ENCODE data around the gene PASK.
"Not testable (repeated sequence)": the region's sequence is repeated elsewhere in the genome, so short reads cannot be mapped to it uniquely, and the experiment has no call there.

Gene PASK

DNA sequence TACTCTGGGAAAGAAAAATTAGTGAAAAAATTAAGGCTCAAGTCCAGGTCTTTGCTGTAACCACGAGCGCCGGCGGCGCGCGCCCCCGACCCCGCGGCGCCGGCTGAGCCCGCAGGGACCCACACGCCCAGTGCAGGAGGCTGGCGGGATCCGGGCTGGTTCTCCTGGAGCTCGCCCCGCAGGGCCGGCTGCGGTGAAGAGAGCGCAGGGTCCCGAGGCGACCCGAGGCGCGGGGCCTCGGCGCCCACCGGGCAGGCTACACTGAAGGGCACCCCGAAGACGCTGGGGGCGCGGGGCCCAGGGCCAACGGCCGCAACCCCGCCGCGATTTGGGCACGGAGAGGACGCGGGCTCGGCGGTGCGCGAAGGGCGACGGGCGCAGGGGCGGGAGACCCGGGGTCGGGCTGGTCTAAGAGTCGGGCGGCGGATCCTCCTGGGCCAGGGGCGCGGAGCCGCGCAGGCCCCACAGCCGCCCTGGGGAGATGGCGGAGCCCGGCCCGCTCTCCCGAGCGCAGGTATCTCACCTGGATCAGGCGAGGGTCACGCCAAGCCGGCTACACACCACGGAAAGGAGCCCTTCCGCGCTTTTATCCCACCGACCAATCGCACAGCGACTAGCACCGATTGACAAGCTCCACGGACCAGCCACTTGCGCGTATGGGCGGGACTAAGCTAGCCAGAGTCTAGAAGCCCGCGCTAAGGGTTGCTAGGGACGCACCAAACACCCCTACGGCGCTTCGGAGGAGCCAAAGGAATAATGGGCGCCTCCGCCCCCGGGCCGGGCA, at the start of gene PASK:
Gene PASK, minus strand, starts transcription at position 582 of the 784 bp plus-strand sequence. CDS start 6,440 bp downstream, outside the sequence.
- no peaks in the 10 kb centered on the region for H3K9me3 ChIP-seq (ENCODE audit: control insufficient read depth, insufficient read depth, low read depth, low read length)
- H3K27ac ChIP-seq (ENCODE audit: low read depth, low read length) = peak within 1 kb of the TSS; percentile 43; the same call in 1 of the 2 replicates
- H3K4me3 ChIP-seq (ENCODE audit: low read depth, low read length) = peak within 1 kb of the TSS; percentile 75
- peaks cover 2% of the 10 kb centered on the region; the same call in 1 of the 2 replicates for H3K27me3 ChIP-seq (ENCODE audit: control insufficient read depth, insufficient read depth, low read length)
- no peaks in the 10 kb centered on the region; the same call in 1 of the 2 replicates for H3K36me3 ChIP-seq (ENCODE audit: control insufficient read depth, insufficient read depth, low read length)
- peaks cover 17% of the 10 kb centered on the region for H3K4me1 ChIP-seq (ENCODE audit: control insufficient read depth, insufficient read depth, low read length)
- peak within 1 kb of the TSS; percentile 67 for H3K9ac ChIP-seq (ENCODE audit: low read length)

DNA sequence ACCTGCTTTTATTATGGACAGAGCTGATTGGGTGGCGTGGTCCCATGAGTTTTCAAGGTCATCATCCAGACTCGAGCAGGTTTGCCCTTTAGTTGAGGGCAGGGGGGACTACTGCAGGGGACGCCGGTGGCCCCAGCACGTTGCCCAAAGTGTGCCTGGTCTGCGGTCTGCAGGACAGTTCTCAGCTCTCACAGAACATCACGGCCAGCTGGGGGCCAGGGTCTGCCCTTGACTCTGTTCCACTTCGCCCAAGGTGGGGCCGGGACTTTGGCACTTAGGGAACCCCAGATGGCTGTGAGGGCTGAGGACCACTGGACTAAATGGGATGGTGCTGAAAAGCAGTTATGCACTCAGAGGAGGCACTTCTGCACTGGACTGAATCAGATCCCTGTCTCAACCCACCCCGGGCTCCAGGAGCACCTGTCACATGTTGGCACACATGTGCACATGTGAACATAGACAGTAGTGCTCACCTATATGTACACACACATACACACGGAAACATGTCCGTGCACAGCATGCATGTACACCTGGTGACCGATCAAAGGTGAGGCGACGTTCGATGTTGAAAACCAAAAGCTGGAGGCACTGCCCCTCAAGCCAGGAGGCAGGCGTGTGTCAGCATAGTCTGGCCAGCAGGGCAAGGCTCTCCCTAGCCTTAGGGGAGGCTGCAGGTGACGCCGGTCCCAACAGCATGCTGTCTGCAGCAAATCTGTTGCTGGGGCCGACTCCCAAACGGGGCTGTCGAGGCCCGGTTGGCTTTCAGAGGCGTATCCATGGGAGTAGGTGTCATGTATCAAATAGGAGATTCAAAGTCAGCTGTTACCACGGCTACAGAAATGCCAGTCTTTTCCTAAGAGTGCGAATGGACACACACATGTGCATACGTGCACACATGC, 49.4 kb upstream of the PASK start:
- Histone ChIP-seq H3K4me3 (ENCODE audit: low read depth, low read length) (no peak overlapping the region), H3K9ac (ENCODE audit: low read length) (no peak overlapping the region), H3K27ac (ENCODE audit: low read depth, low read length) (no peak overlapping the region), H3K27me3 (ENCODE audit: control insufficient read depth, insufficient read depth, low read length) (no peaks in the 10 kb centered on the region), H3K9me3 (ENCODE audit: control insufficient read depth, insufficient read depth, low read depth, low read length) (no peaks in the 10 kb centered on the region), H3K36me3 (ENCODE audit: control insufficient read depth, insufficient read depth, low read length) (no peaks in the 10 kb centered on the region), H3K4me1 (ENCODE audit: control insufficient read depth, insufficient read depth, low read length) (no peaks in the 10 kb centered on the region)

DNA sequence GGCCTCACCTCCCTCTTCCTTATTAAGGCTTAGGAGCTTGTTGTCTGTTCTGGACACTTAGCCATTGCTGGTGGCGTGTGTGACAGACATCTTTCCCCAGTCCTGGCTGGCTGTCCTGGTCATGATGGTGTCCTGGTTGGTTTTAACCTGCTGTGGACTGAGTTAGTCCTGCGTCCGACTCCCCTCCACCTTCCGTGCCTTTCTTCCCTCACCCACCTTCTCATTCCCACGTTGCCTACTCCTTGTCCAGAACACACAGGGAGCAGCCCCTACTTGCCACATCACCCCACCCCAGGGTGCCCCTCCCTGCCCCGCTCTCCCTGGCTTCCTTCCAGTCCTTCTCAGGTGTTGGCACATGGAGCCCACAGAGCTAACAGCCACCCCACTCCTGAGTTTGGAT, 48.7 kb upstream of the PASK start:
- H3K27me3 ChIP-seq (ENCODE audit: control insufficient read depth, insufficient read depth, low read length) = no peaks in the 10 kb centered on the region
- H3K4me1 ChIP-seq (ENCODE audit: control insufficient read depth, insufficient read depth, low read length) = no peaks in the 10 kb centered on the region
- no peaks in the 10 kb centered on the region for H3K36me3 ChIP-seq (ENCODE audit: control insufficient read depth, insufficient read depth, low read length)
- no peak overlapping the region for H3K9ac ChIP-seq (ENCODE audit: low read length)
- H3K4me3 ChIP-seq (ENCODE audit: low read depth, low read length) = no peak overlapping the region
- no peak overlapping the region for H3K27ac ChIP-seq (ENCODE audit: low read depth, low read length)
- no peaks in the 10 kb centered on the region for H3K9me3 ChIP-seq (ENCODE audit: control insufficient read depth, insufficient read depth, low read depth, low read length)

DNA sequence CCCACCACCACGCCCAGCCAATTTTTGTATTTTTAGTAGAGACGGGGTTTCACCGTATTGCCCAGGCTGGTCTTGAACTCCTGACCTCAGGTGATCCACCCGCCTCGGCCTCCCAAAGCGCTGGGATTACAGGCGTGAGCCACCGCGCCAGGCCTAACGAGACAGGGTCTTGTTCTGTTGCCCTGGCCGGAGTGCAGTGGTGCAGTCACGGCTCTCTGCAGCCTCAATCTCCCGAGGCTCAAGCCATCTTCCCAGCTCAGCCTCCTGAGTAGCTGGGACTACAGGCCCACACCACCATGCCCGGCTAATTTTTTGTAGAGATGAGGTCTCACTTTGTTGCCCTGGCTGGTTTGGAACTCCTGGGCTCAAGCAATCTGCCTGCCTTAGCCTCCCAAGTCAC, 48.0 kb upstream of the PASK start:
- not testable (repeated sequence) for H3K36me3 ChIP-seq (ENCODE audit: control insufficient read depth, insufficient read depth, low read length); H3K9ac ChIP-seq (ENCODE audit: low read length); H3K4me3 ChIP-seq (ENCODE audit: low read depth, low read length); H3K27ac ChIP-seq (ENCODE audit: low read depth, low read length); H3K9me3 ChIP-seq (ENCODE audit: control insufficient read depth, insufficient read depth, low read depth, low read length); H3K27me3 ChIP-seq (ENCODE audit: control insufficient read depth, insufficient read depth, low read length); H3K4me1 ChIP-seq (ENCODE audit: control insufficient read depth, insufficient read depth, low read length)

DNA sequence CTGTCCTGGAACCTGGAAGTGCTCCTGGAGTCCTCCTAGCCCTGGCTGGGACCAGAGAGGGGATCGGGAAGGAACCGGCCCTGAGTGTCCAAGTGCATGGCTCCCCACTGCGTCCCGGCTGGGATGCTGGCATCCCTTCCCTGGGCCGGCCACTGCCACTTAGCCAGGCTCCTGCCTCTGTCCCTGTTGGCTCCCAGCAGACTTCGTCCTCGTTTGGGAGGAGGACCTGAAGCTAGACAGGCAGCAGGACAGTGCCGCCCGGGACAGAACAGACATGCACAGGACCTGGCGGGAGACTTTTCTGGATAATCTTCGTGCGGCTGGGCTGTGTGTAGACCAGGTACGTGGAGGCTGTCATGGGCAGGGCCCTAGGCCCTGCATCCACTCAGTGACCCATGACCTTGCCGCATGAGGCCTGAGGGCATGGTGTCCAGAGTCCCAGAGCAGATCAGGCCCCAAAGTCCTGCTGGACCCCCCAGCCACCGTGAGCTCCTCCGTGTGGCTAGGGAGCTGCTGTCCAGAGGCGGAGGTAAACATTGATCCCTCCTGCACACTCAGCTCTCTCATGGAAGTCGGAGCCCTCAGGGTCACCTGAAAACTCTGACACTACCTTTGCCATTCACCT, 46.3 kb upstream of the PASK start:
- H3K4me1 ChIP-seq (ENCODE audit: control insufficient read depth, insufficient read depth, low read length) = no peaks in the 10 kb centered on the region
- H3K27me3 ChIP-seq (ENCODE audit: control insufficient read depth, insufficient read depth, low read length) = no peaks in the 10 kb centered on the region
- H3K9me3 ChIP-seq (ENCODE audit: control insufficient read depth, insufficient read depth, low read depth, low read length) = no peaks in the 10 kb centered on the region
- no peak overlapping the region for H3K4me3 ChIP-seq (ENCODE audit: low read depth, low read length)
- H3K36me3 ChIP-seq (ENCODE audit: control insufficient read depth, insufficient read depth, low read length) = no peaks in the 10 kb centered on the region
- no peak overlapping the region for H3K9ac ChIP-seq (ENCODE audit: low read length)
- no peak overlapping the region for H3K27ac ChIP-seq (ENCODE audit: low read depth, low read length)

DNA sequence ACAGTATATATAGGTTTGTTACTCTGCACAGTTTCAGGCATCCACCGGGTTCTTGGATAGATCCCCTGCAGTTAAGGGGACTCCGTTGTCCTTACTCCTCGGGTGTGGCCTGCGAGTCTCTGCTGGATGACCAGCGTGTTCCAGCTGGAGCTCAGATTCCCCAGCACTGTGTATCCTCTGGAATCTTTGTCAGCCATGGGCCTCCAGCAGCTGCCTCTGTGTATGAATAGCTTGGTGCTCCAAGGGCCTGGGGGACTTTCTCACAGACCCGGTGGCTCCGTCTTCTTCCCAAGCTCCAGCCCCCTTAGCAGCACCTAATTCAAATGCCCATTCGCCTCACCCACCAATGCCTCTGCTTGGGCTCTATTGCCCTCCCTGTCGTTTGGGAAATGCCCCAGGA, 45.5 kb upstream of the PASK start:
- Histone ChIP-seq H3K27me3 (ENCODE audit: control insufficient read depth, insufficient read depth, low read length) (no peaks in the 10 kb centered on the region), H3K9ac (ENCODE audit: low read length) (no peak overlapping the region), H3K4me3 (ENCODE audit: low read depth, low read length) (no peak overlapping the region), H3K4me1 (ENCODE audit: control insufficient read depth, insufficient read depth, low read length) (no peaks in the 10 kb centered on the region), H3K9me3 (ENCODE audit: control insufficient read depth, insufficient read depth, low read depth, low read length) (no peaks in the 10 kb centered on the region), H3K36me3 (ENCODE audit: control insufficient read depth, insufficient read depth, low read length) (no peaks in the 10 kb centered on the region), H3K27ac (ENCODE audit: low read depth, low read length) (no peak overlapping the region)

DNA sequence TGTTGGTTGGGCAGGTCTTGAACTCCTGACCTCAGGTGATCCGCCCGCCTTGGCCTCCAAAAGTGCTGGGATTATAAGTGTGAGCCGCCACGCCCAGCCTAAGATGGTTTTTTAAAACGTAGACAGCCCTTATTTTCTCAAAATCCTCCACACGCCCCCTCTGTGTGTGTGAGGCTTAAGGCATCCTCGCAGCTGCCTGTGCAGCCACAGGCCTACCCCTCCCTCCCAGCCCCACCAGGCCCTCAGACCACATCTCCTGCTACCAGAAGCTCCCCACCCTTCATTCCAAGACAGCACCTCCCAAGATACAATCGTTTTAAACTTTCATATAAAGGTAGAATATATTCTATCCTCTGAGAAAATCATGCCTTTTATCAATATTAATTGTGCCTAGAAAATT, 44.0 kb upstream of the PASK start:
- no peaks in the 10 kb centered on the region for H3K9me3 ChIP-seq (ENCODE audit: control insufficient read depth, insufficient read depth, low read depth, low read length)
- H3K4me1 ChIP-seq (ENCODE audit: control insufficient read depth, insufficient read depth, low read length) = peaks cover 4% of the 10 kb centered on the region; the same call in 1 of the 2 replicates
- H3K4me3 ChIP-seq (ENCODE audit: low read depth, low read length) = no peak overlapping the region
- H3K9ac ChIP-seq (ENCODE audit: low read length) = no peak overlapping the region
- H3K27me3 ChIP-seq (ENCODE audit: control insufficient read depth, insufficient read depth, low read length) = no peaks in the 10 kb centered on the region
- no peak overlapping the region for H3K27ac ChIP-seq (ENCODE audit: low read depth, low read length)
- no peaks in the 10 kb centered on the region for H3K36me3 ChIP-seq (ENCODE audit: control insufficient read depth, insufficient read depth, low read length)

DNA sequence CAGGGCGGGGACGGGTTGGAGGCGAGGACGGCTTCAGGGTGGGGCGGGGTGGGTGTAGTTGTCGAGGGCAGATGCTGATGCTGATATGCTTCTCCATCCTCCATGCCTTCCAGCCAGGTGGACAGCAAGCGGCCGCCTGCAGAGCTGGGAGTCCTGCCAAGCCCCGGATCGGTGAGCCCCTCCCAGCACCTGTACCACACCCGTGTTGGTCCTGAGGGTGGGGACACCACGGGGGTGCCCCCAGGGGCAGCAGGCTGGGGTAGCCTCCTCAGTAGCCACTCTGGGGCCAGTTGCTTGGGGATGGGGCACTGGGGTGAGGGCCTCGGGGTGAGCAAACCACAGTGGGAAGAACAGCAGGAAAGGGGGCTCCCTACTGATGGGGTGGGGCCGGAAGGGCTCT, 41.8 kb upstream of the PASK start:
- H3K27ac ChIP-seq (ENCODE audit: low read depth, low read length) = no peak overlapping the region
- no peaks in the 10 kb centered on the region for H3K9me3 ChIP-seq (ENCODE audit: control insufficient read depth, insufficient read depth, low read depth, low read length)
- no peaks in the 10 kb centered on the region for H3K36me3 ChIP-seq (ENCODE audit: control insufficient read depth, insufficient read depth, low read length)
- H3K4me3 ChIP-seq (ENCODE audit: low read depth, low read length) = no peak overlapping the region
- no peaks in the 10 kb centered on the region for H3K27me3 ChIP-seq (ENCODE audit: control insufficient read depth, insufficient read depth, low read length)
- H3K9ac ChIP-seq (ENCODE audit: low read length) = no peak overlapping the region
- H3K4me1 ChIP-seq (ENCODE audit: control insufficient read depth, insufficient read depth, low read length) = peaks cover 15% of the 10 kb centered on the region; the same call in 1 of the 2 replicates

DNA sequence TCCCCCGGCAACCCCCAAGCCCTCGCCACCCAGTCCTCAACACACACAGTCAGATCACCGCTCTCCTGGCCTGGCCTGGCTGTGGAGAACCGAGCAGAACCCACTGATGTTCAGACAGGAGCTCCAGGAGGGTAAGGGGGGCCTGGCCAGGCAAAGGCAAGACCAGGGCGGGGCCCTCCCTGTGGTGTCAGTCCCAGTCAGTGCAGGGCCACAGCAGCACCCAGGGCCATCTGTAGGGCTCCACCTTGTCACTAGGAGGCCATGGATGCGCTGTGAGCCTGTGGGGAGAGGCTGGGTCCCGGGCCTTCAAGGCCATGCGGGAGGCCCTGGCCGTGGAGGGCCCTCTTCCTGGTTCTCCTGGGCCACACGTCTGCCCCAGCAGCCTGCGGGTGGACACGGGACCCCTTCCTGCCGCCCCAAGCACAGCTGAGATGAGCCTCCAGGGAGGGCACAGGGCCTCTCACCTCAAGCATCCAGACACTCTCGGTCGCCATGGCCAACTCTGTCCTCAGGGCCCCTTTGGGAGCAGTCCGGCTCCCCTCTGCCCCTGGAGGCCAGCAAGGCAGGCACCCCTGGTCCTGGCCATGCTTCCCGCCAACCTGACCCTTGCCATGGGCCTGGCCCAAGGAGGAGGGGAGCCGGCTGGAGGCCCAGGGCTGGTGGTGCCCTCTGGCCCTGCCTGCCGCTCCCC, 41.2 kb upstream of the PASK start:
- Histone ChIP-seq H3K4me3 (ENCODE audit: low read depth, low read length) (no peak overlapping the region), H3K36me3 (ENCODE audit: control insufficient read depth, insufficient read depth, low read length) (no peaks in the 10 kb centered on the region), H3K9ac (ENCODE audit: low read length) (no peak overlapping the region), H3K27ac (ENCODE audit: low read depth, low read length) (no peak overlapping the region), H3K4me1 (ENCODE audit: control insufficient read depth, insufficient read depth, low read length) (peaks cover 15% of the 10 kb centered on the region; the same call in 1 of the 2 replicates), H3K27me3 (ENCODE audit: control insufficient read depth, insufficient read depth, low read length) (no peaks in the 10 kb centered on the region), H3K9me3 (ENCODE audit: control insufficient read depth, insufficient read depth, low read depth, low read length) (no peaks in the 10 kb centered on the region)

DNA sequence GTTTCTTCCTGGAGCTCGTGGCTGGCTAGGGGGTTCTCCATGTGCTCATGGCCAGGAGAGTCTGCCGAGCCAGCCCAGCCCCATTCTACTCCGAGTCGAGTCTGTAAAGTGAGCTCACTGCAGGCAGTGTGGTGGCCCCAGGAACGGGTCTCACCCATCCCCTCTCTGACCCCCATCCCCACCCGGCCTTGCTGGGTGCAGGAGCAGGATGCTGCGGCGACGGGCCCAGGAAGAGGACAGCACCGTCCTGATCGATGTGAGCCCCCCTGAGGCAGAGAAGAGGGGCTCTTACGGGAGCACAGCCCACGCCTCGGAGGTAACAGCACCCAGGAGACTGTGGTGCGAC, 40.6 kb upstream of the PASK start:
- Histone ChIP-seq H3K27ac (ENCODE audit: low read depth, low read length) (no peak overlapping the region), H3K27me3 (ENCODE audit: control insufficient read depth, insufficient read depth, low read length) (no peaks in the 10 kb centered on the region), H3K9me3 (ENCODE audit: control insufficient read depth, insufficient read depth, low read depth, low read length) (no peaks in the 10 kb centered on the region), H3K36me3 (ENCODE audit: control insufficient read depth, insufficient read depth, low read length) (no peaks in the 10 kb centered on the region), H3K4me3 (ENCODE audit: low read depth, low read length) (no peak overlapping the region), H3K4me1 (ENCODE audit: control insufficient read depth, insufficient read depth, low read length) (peaks cover 15% of the 10 kb centered on the region; the same call in 1 of the 2 replicates), H3K9ac (ENCODE audit: low read length) (no peak overlapping the region)

Measured in HUES6 (cell line).